OCI-LY1 (cell line): ENCODE data around the gene TYSND1.

Experiments used
- H2AFZ ChIP-seq: fragments of 200-600 bp; sonication (generic), shearing (Covaris generic); 2 replicates; pipeline ENCODE4 v1.6.0; 2014; ENCODE audit warnings: antibody characterized with exemption, mild to moderate bottlenecking, low read length
- H3F3A ChIP-seq: fragments of 200-600 bp; sonication (generic), shearing (Covaris generic); 2 replicates; pipeline ENCODE4 v1.6.0; 2014; ENCODE audit warnings: mild to moderate bottlenecking, antibody characterized with exemption, low read length, moderate library complexity; ENCODE audit not compliant: insufficient read depth
- H3K27ac ChIP-seq: fragments of 200-600 bp; sonication (generic); 2 replicates; pipeline ENCODE4 v1.5.1; 2014; ENCODE audit warnings: low read length, mixed run types, mild to moderate bottlenecking, low read depth; ENCODE audit not compliant: poor library complexity, severe bottlenecking
- H3K27me3 ChIP-seq: fragments of 200-600 bp; sonication (generic); 2 replicates; pipeline ENCODE4 v1.6.0; 2014; ENCODE audit warnings: antibody characterized with exemption, mild to moderate bottlenecking, low read length, moderate library complexity; ENCODE audit not compliant: insufficient read depth
- H3K36me3 ChIP-seq: fragments of 200-600 bp; sonication (generic); 2 replicates; pipeline ENCODE4 v1.6.1; 2014; ENCODE audit warnings: mild to moderate bottlenecking, antibody characterized with exemption, low read length, moderate library complexity, mixed read lengths; ENCODE audit not compliant: insufficient read depth
- H3K4me1 ChIP-seq: fragments of 200-600 bp; sonication (generic); 2 replicates; pipeline ENCODE4 v1.5.1; 2014; ENCODE audit warnings: mild to moderate bottlenecking, low read length, moderate library complexity; ENCODE audit not compliant: insufficient read depth, severe bottlenecking
- H3K4me2 ChIP-seq: fragments of 200-600 bp; sonication (generic), shearing (Covaris generic); 2 replicates; pipeline ENCODE4 v1.6.1; 2014; ENCODE audit warnings: low read length
- H3K4me3 ChIP-seq: fragments of 200-600 bp; sonication (generic); 2 replicates; pipeline ENCODE4 v1.5.1; 2014; ENCODE audit warnings: low read length, low read depth, mild to moderate bottlenecking, mixed read lengths; ENCODE audit not compliant: poor library complexity, severe bottlenecking
- H3K79me2 ChIP-seq: fragments of 200-600 bp; shearing (Covaris generic); 2 replicates; pipeline ENCODE4 v1.6.1; 2016; ENCODE audit warnings: mixed run types, low read length, mixed read lengths; ENCODE audit not compliant: insufficient read depth
- H3K9ac ChIP-seq: fragments of 200-600 bp; sonication (generic), shearing (Covaris generic); 2 replicates; pipeline ENCODE4 v1.6.1; 2014; ENCODE audit warnings: mild to moderate bottlenecking, low read length, mixed read lengths
- H3K9me2 ChIP-seq: fragments of 200-600 bp; sonication (generic), shearing (Covaris generic); 2 replicates; pipeline ENCODE4 v1.6.1; 2014; ENCODE audit warnings: low read depth, mild to moderate bottlenecking, low read length, mixed read lengths
- H3K9me3 ChIP-seq: fragments of 200-600 bp; shearing (Covaris generic); 2 replicates; pipeline ENCODE4 v1.6.1; 2014; ENCODE audit warnings: low read length, mixed read lengths
- H4K20me1 ChIP-seq: fragments of 200-600 bp; sonication (generic), shearing (Covaris generic); 2 replicates; pipeline ENCODE4 v1.6.0; 2016; ENCODE audit warnings: mild to moderate bottlenecking, low read length; ENCODE audit not compliant: insufficient read depth
- CTCF ChIP-seq: fragments of 200-600 bp; sonication (generic), shearing (Covaris generic); IDR thresholded peaks from 2 replicates; pipeline ENCODE4 v1.5.1; 2017; ENCODE audit warnings: mild to moderate bottlenecking, antibody characterized with exemption, low read length, moderate library complexity, mixed read lengths
- EZH2 ChIP-seq: fragments of 200-600 bp; sonication (generic), shearing (Covaris generic); IDR thresholded peaks from 2 replicates; pipeline ENCODE4 v1.8.0; 2017; ENCODE audit warnings: borderline replicate concordance, mixed run types, mild to moderate bottlenecking, antibody characterized with exemption, low read length, moderate library complexity, mixed read lengths

Gene TYSND1

GRCh38 chr10:70144372-70145110 is 2.0 kb downstream of the TYSND1 start:
- peaks cover under 1% of the 10 kb centered on the region for H3K36me3 ChIP-seq
- peak overlapping the region; percentile 95 for H3K9ac ChIP-seq
- no peaks in the 10 kb centered on the region for H4K20me1 ChIP-seq
- H3K79me2 ChIP-seq: no peaks in the 10 kb centered on the region
- H3K4me2 ChIP-seq: peak overlapping the region; percentile 71
- no peaks in the 10 kb centered on the region for H3K9me2 ChIP-seq
- no peaks in the 10 kb centered on the region for H3K27me3 ChIP-seq
- peaks cover 24% of the 10 kb centered on the region for H3K4me1 ChIP-seq
- no peak overlapping the region for H2AFZ ChIP-seq
- TF ChIP-seq CTCF (no peak), EZH2 (no peak)
- H3K27ac ChIP-seq: peak overlapping the region; percentile 11
- peak overlapping the region; percentile 79 for H3K4me3 ChIP-seq
- 0 out of 2 replicates have a peak, but pooled peaks cover 3% of the 10 kb centered on the region for H3F3A ChIP-seq
- no peaks in the 10 kb centered on the region for H3K9me3 ChIP-seq

GRCh38 chr10:70142555-70142954 is 3.9 kb downstream of the TYSND1 start:
- no peaks in the 10 kb centered on the region for H3K9me3 ChIP-seq
- H3K36me3 ChIP-seq: 0 out of 2 replicates have a peak, but pooled peaks cover 5% of the 10 kb centered on the region
- no peak overlapping the region for H3K9ac ChIP-seq
- no peak overlapping the region for H3K4me3 ChIP-seq
- no peaks in the 10 kb centered on the region for H3K79me2 ChIP-seq
- no peaks in the 10 kb centered on the region for H4K20me1 ChIP-seq
- H3K4me1 ChIP-seq: peaks cover 24% of the 10 kb centered on the region
- H3K27me3 ChIP-seq: no peaks in the 10 kb centered on the region
- 0 out of 2 replicates have a peak, but pooled peaks cover 3% of the 10 kb centered on the region for H3F3A ChIP-seq
- TF ChIP-seq EZH2: no peak
- no peak for TF ChIP-seq CTCF
- H2AFZ ChIP-seq: no peak overlapping the region
- H3K4me2 ChIP-seq: no peak overlapping the region
- no peaks in the 10 kb centered on the region for H3K9me2 ChIP-seq
- no peak overlapping the region for H3K27ac ChIP-seq

- no peaks in the 10 kb centered on the region for H4K20me1 ChIP-seq
- H3K27me3 ChIP-seq: no peaks in the 10 kb centered on the region
- no peaks in the 10 kb centered on the region for H3K9me2 ChIP-seq
- TF ChIP-seq CTCF (no peak), EZH2 (no peak)
- H3K4me2 ChIP-seq: no peak overlapping the region
- no peaks in the 10 kb centered on the region for H3K79me2 ChIP-seq
- no peak overlapping the region for H3K27ac ChIP-seq
- H3K9me3 ChIP-seq: no peaks in the 10 kb centered on the region
- no peak overlapping the region for H3K4me3 ChIP-seq
- H3K36me3 ChIP-seq: 0 out of 2 replicates have a peak, but pooled peaks cover 5% of the 10 kb centered on the region
- H2AFZ ChIP-seq: no peak overlapping the region
- no peak overlapping the region for H3K9ac ChIP-seq
- peaks cover 14% of the 10 kb centered on the region for H3K4me1 ChIP-seq
- 0 out of 2 replicates have a peak, but pooled peaks cover 3% of the 10 kb centered on the region for H3F3A ChIP-seq
Observed at GRCh38 chr10:70140297-70140696, 6.2 kb downstream of the TYSND1 start.
